H1 (cell line): Measurements from ENCODE around the gene FCN3. TPM values are rescaled to one million over a fixed set of nuclear protein-coding genes. Genes with fewer than 3 reads are reported as not detected.

Experiments
- ATF3 ChIP-seq: IDR thresholded peaks from 2 replicates; pipeline ENCODE4 v1.6.1; 2011; ENCODE audit warnings: low read depth, mild to moderate bottlenecking, low read length; ENCODE audit not compliant: insufficient read depth
- BCL11A ChIP-seq, 2 experiments: IDR thresholded peaks; one replicate each; pipeline ENCODE4 v1.6.1; 2011; ENCODE audit warnings: low read depth in 2 of 2, low read length in 2 of 2, mild to moderate bottlenecking in 2 of 2
- CBX5 ChIP-seq: fragments of 300-800, 300-1000 bp; sonication (generic); IDR thresholded peaks from 2 replicates; pipeline ENCODE4 v1.7.1; 2016; ENCODE audit warnings: antibody characterized with exemption, low read length, low read depth
- CHD1 ChIP-seq: IDR thresholded peaks from 2 replicates; pipeline ENCODE4 v1.6.1; 2012; ENCODE audit warnings: low read depth, low read length, improper control_type of control experiment
- GTF2F1 ChIP-seq: IDR thresholded peaks from 2 replicates; pipeline ENCODE4 v1.6.1; 2012; ENCODE audit warnings: low read depth, low read length, improper control_type of control experiment, borderline replicate concordance
- HDAC6 ChIP-seq: IDR thresholded peaks from one replicate; pipeline ENCODE4 v1.7.1; 2012; ENCODE audit warnings: low read depth, mild to moderate bottlenecking, inconsistent platforms, low read length, moderate library complexity
- KDM4A ChIP-seq: IDR thresholded peaks from one replicate; pipeline ENCODE4 v1.7.1; 2012; ENCODE audit warnings: low read depth, mild to moderate bottlenecking, moderate library complexity, low read length, inconsistent platforms; ENCODE audit not compliant: severe bottlenecking
- RAD21 ChIP-seq, 2 experiments: IDR thresholded peaks in 1 of 2; conservative IDR thresholded peaks in 1 of 2; 2 replicates each; pipeline ENCODE4 v1.6.1; 2011; ENCODE audit warnings: low read depth in 2 of 2, low read length in 2 of 2, improper control_type of control experiment in 1 of 2, inconsistent platforms in 1 of 2, mild to moderate bottlenecking in 1 of 2, moderate library complexity in 1 of 2
- TAF7 ChIP-seq: optimal IDR thresholded peaks from 2 replicates; pipeline ENCODE3; 2011; ENCODE audit warnings: low read depth, mild to moderate bottlenecking, inconsistent platforms, low read length, moderate library complexity, borderline replicate concordance
- polyA plus RNA-seq, 7 experiments: library from polyadenylated mRNA; depleted of rRNA in 3 of 7; stranded (reverse) in 5 of 7; unstranded in 2 of 7; fragments of >200 nt in 5 of 7; fragments of 200-250 nt in 2 of 7; gene quantifications; 1 replicate in 5 of 7; 2 replicates in 1 of 7; 4 replicates in 1 of 7; pipeline versions ENCODE4 v1.2.1 to v1.2.3, GENCODE V29; 2011 to 2013; ENCODE audit warnings: missing spikeins in 2 of 7, mixed read lengths in 2 of 7
- total RNA-seq: library from RNA; stranded (reverse); fragmentation: NEBNext Ultra II Directional; extraction: Animal tissue kit (Norgen Biotek cat#: 25700); gene quantifications from 2 replicates; pipeline ENCODE4 v1.2.1, GENCODE V29; 2021
- TF ChIP-seq, protein P1 (sequence below), 3 experiments: IDR thresholded peaks; 1 replicate in 2 of 3; 2 replicates in 1 of 3; pipeline versions ENCODE4 v1.5.1 to v1.6.1; 2011; ENCODE audit warnings: low read length in 3 of 3, mild to moderate bottlenecking in 3 of 3, inconsistent platforms in 2 of 3, low read depth in 1 of 3, moderate library complexity in 1 of 3; ENCODE audit not compliant: insufficient read depth in 1 of 3; ENCODE audit errors: control extremely low read depth in 1 of 3

Gene FCN3
- total and polyA plus RNA-seq, 2 of the 8 experiments (the other 6 are each of a cell fraction or from before 2014, with no cell fraction given) = 0.30 to 0.57 TPM

DNA sequence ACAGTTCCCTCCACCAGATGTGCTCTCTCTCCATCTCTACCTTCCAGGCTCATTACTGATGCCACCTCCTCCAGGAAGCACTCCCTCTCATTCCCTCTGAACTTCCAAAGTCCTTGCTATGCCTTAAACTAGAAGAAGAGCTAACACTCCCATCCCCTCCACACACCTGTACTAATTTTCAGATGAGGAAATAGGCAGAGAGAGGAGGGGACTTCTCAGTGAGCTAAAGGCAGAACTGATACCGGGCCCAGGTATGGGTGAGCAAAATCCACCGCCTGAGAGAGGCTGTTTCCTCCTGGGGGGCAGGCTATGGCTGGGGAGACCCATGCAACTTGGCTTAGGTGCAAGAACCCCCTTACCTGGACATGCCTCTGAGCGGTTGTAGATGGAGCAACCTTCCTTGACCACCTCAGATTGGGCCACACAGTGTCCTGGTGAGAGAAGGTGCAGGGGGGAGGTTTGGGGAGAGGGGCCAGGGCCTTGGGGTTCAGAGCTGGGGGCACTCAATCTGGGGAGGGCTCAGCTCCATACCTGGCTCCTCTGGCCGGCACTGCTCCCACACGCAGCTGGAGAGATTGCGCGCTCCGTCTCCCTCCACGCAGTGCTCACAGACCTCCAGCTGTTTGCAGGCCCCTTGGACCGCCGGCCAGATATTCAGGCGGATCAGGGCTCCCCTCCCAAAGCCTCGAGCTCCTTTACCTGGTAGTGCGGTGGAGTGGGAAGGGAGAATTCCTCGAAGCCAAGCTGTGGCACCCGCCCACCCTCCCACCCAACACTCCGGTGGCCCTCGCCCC lies 7.5 kb upstream of the FCN3 start (continued):
- TF ChIP-seq, protein P1, sequence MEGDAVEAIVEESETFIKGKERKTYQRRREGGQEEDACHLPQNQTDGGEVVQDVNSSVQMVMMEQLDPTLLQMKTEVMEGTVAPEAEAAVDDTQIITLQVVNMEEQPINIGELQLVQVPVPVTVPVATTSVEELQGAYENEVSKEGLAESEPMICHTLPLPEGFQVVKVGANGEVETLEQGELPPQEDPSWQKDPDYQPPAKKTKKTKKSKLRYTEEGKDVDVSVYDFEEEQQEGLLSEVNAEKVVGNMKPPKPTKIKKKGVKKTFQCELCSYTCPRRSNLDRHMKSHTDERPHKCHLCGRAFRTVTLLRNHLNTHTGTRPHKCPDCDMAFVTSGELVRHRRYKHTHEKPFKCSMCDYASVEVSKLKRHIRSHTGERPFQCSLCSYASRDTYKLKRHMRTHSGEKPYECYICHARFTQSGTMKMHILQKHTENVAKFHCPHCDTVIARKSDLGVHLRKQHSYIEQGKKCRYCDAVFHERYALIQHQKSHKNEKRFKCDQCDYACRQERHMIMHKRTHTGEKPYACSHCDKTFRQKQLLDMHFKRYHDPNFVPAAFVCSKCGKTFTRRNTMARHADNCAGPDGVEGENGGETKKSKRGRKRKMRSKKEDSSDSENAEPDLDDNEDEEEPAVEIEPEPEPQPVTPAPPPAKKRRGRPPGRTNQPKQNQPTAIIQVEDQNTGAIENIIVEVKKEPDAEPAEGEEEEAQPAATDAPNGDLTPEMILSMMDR (IDR thresholded peaks at IDR 0.05; ENCODE audit: control extremely low read depth in 1 of 3, insufficient read depth in 1 of 3, low read depth in 1 of 3, low read length in 3 of 3) = no peak
- no peak for TF ChIP-seq CBX5
- no peak for TF ChIP-seq ATF3
- TF ChIP-seq BCL11A (IDR thresholded peaks at IDR 0.05; ENCODE audit: low read depth in 2 of 2, low read length in 2 of 2) = no peak
- no peak for TF ChIP-seq RAD21 (IDR thresholded peaks at IDR 0.05 in 1 of 2, conservative IDR thresholded peaks at IDR 0.05 in 1 of 2; ENCODE audit: low read depth in 2 of 2, low read length in 2 of 2)
- TF ChIP-seq CHD1 = no peak
- no peak for TF ChIP-seq TAF7
- TF ChIP-seq KDM4A = no peak
- no peak for TF ChIP-seq HDAC6
- no peak for TF ChIP-seq GTF2F1
